SK-N-SH treated with all-trans-retinoic acid at 6 μM for 48 hours (cell line): ENCODE measurements around the gene BIK.

ENCODE experiments used
- ATAC-seq: fragments of 200-7000 bp; cut with Tn5 transposase; 3 replicates; pipeline ENCODE4 v1.9.1; 2020; ENCODE audit warnings: mild to moderate bottlenecking, moderate library complexity
- BACH2 ChIP-seq: fragments of 250-450 bp; sonication (Bioruptor Pico); IDR thresholded peaks from 2 replicates; pipeline ENCODE4 v1.9.0; 2021; ENCODE audit warnings: mild to moderate bottlenecking, borderline replicate concordance
- CSRNP3 ChIP-seq: fragments of 250-450 bp; sonication (Bioruptor Pico); IDR thresholded peaks from 2 replicates; pipeline ENCODE4 v1.5.1; 2021; ENCODE audit warnings: mild to moderate bottlenecking, moderate library complexity
- ESRRG ChIP-seq: fragments of 250-450 bp; sonication (Bioruptor Pico); IDR thresholded peaks from 2 replicates; pipeline ENCODE4 v1.6.1; 2021; ENCODE audit warnings: mild to moderate bottlenecking
- ISL1 ChIP-seq: fragments of 250-450 bp; sonication (Bioruptor Pico); IDR thresholded peaks from 2 replicates; pipeline ENCODE4 v2.1.2; 2022; ENCODE audit warnings: mild to moderate bottlenecking, moderate library complexity
- OSR1 ChIP-seq: fragments of 250-450 bp; sonication (Bioruptor Pico); IDR thresholded peaks from 2 replicates; pipeline ENCODE4 v1.8.0; 2022; ENCODE audit warnings: moderate library complexity, mild to moderate bottlenecking, inconsistent platforms
- PATZ1 ChIP-seq: fragments of 250-450 bp; sonication (Bioruptor Pico); IDR thresholded peaks from 2 replicates; pipeline ENCODE4 v1.8.0; 2020; ENCODE audit warnings: mild to moderate bottlenecking, moderate library complexity, borderline replicate concordance
- PPARA ChIP-seq: fragments of 250-450 bp; sonication (Bioruptor Pico); IDR thresholded peaks from 2 replicates; pipeline ENCODE4 v1.5.0; 2020; ENCODE audit warnings: mild to moderate bottlenecking, borderline replicate concordance
- RARB ChIP-seq: fragments of 250-450 bp; sonication (Bioruptor Pico); IDR thresholded peaks from 2 replicates; pipeline ENCODE4 v1.8.0; 2021; ENCODE audit warnings: mild to moderate bottlenecking, moderate library complexity
- SNAI2 ChIP-seq: fragments of 250-450 bp; sonication (Bioruptor Pico); IDR thresholded peaks from 2 replicates; pipeline ENCODE4 v1.5.0; 2020; ENCODE audit warnings: mild to moderate bottlenecking, moderate library complexity
- TCF4 ChIP-seq: fragments of 250-450 bp; sonication (Bioruptor Pico); IDR thresholded peaks from 2 replicates; pipeline ENCODE4 v1.8.0; 2021; ENCODE audit warnings: mild to moderate bottlenecking, moderate library complexity, borderline replicate concordance
- TOX ChIP-seq: fragments of 250-450 bp; sonication (Bioruptor Pico); IDR thresholded peaks from 2 replicates; pipeline ENCODE4 v1.8.0; 2021; ENCODE audit warnings: mild to moderate bottlenecking, moderate library complexity, borderline replicate concordance
- ZC3H10 ChIP-seq: fragments of 250-450 bp; sonication (Bioruptor Pico); IDR thresholded peaks from 2 replicates; pipeline ENCODE4 v1.5.1; 2021; ENCODE audit warnings: mild to moderate bottlenecking, moderate library complexity
- ZFP30 ChIP-seq: fragments of 450-650 bp; formaldehyde crosslinking; IDR thresholded peaks from 2 replicates; pipeline ENCODE4 v1.5.0; 2022; ENCODE audit warnings: mild to moderate bottlenecking, moderate library complexity
- ZNF565 ChIP-seq: fragments of 450-650 bp; formaldehyde crosslinking; conservative IDR thresholded peaks from 2 replicates; pipeline ENCODE4 v1.5.0; 2020; ENCODE audit warnings: low read depth, mild to moderate bottlenecking, moderate library complexity
- ZNF70 ChIP-seq: fragments of 450-650 bp; formaldehyde crosslinking; IDR thresholded peaks from 2 replicates; pipeline ENCODE4 v1.5.0; 2020; ENCODE audit warnings: mild to moderate bottlenecking, moderate library complexity
- ZNF8 ChIP-seq: fragments of 450-650 bp; formaldehyde crosslinking; IDR thresholded peaks from 2 replicates; pipeline ENCODE4 v1.5.0; 2020; ENCODE audit warnings: mild to moderate bottlenecking, moderate library complexity
- TF ChIP-seq, protein P1 (sequence below): fragments of 250-450 bp; sonication (Bioruptor Pico); IDR thresholded peaks from 2 replicates; pipeline ENCODE4 v1.8.0; 2021; ENCODE audit warnings: low read depth, mild to moderate bottlenecking, moderate library complexity, borderline replicate concordance
- TF ChIP-seq, protein P2 (sequence below): fragments of 250-450 bp; sonication (Bioruptor Pico); IDR thresholded peaks from 2 replicates; pipeline ENCODE4 v1.5.0; 2020; ENCODE audit warnings: mild to moderate bottlenecking, moderate library complexity
- TF ChIP-seq, protein P3 (sequence below): fragments of 250-450 bp; sonication (Bioruptor Pico); IDR thresholded peaks from 2 replicates; pipeline ENCODE4 v1.5.1; 2020; ENCODE audit warnings: low read depth, mild to moderate bottlenecking, moderate library complexity

Gene BIK

DNA sequence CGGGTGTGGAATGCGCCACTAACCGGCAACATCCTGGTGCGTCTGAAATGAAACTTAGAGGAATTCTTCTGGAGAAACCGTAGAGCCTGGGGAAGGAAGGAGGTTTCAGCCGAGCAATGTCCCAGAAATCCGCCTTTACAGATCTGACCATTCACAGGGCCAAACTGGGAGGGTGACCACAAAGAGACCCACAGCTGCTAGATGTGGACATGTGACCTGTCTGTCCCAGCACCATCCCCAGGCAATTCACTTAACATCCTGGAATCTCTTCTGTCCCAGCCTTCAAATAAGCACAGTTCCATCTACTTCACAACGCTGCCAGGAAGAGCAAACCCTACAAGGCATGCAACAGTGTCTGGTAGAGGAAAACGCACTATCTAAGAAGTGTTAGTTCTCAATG is 22.9 kb downstream of the BIK start:
- TF ChIP-seq SNAI2 (CRISPR knock-in tag) (no peak), RARB (CRISPR knock-in tag) (no peak), ZNF70 (CRISPR knock-in tag) (no peak), ZFP30 (CRISPR knock-in tag) (no peak), CSRNP3 (CRISPR knock-in tag) (no peak), ZNF565 (no peak), ESRRG (no peak), TCF4 (CRISPR knock-in tag) (no peak), ISL1 (CRISPR knock-in tag) (no peak), PATZ1 (CRISPR knock-in tag) (no peak), ZNF8 (no peak)
- TF ChIP-seq, protein P1, sequence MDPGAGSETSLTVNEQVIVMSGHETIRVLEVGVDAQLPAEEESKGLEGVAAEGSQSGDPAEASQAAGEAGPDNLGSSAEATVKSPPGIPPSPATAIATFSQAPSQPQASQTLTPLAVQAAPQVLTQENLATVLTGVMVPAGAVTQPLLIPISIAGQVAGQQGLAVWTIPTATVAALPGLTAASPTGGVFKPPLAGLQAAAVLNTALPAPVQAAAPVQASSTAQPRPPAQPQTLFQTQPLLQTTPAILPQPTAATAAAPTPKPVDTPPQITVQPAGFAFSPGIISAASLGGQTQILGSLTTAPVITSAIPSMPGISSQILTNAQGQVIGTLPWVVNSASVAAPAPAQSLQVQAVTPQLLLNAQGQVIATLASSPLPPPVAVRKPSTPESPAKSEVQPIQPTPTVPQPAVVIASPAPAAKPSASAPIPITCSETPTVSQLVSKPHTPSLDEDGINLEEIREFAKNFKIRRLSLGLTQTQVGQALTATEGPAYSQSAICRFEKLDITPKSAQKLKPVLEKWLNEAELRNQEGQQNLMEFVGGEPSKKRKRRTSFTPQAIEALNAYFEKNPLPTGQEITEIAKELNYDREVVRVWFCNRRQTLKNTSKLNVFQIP (CRISPR knock-in tag) = no peak
- TF ChIP-seq, protein P2, sequence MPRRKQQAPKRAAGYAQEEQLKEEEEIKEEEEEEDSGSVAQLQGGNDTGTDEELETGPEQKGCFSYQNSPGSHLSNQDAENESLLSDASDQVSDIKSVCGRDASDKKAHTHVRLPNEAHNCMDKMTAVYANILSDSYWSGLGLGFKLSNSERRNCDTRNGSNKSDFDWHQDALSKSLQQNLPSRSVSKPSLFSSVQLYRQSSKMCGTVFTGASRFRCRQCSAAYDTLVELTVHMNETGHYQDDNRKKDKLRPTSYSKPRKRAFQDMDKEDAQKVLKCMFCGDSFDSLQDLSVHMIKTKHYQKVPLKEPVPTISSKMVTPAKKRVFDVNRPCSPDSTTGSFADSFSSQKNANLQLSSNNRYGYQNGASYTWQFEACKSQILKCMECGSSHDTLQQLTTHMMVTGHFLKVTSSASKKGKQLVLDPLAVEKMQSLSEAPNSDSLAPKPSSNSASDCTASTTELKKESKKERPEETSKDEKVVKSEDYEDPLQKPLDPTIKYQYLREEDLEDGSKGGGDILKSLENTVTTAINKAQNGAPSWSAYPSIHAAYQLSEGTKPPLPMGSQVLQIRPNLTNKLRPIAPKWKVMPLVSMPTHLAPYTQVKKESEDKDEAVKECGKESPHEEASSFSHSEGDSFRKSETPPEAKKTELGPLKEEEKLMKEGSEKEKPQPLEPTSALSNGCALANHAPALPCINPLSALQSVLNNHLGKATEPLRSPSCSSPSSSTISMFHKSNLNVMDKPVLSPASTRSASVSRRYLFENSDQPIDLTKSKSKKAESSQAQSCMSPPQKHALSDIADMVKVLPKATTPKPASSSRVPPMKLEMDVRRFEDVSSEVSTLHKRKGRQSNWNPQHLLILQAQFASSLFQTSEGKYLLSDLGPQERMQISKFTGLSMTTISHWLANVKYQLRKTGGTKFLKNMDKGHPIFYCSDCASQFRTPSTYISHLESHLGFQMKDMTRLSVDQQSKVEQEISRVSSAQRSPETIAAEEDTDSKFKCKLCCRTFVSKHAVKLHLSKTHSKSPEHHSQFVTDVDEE (CRISPR knock-in tag) = no peak
- TF ChIP-seq, protein P3, sequence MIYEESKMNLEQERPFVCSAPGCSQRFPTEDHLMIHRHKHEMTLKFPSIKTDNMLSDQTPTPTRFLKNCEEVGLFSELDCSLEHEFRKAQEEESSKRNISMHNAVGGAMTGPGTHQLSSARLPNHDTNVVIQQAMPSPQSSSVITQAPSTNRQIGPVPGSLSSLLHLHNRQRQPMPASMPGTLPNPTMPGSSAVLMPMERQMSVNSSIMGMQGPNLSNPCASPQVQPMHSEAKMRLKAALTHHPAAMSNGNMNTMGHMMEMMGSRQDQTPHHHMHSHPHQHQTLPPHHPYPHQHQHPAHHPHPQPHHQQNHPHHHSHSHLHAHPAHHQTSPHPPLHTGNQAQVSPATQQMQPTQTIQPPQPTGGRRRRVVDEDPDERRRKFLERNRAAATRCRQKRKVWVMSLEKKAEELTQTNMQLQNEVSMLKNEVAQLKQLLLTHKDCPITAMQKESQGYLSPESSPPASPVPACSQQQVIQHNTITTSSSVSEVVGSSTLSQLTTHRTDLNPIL (CRISPR knock-in tag) = no peak
- ATAC-seq = no peak

GRCh38 chr22:43134553-43134952 is 24.0 kb downstream of the BIK start:
- TF ChIP-seq ZFP30 (CRISPR knock-in tag) (no peak), ZNF8 (no peak), CSRNP3 (CRISPR knock-in tag) (no peak)

DNA sequence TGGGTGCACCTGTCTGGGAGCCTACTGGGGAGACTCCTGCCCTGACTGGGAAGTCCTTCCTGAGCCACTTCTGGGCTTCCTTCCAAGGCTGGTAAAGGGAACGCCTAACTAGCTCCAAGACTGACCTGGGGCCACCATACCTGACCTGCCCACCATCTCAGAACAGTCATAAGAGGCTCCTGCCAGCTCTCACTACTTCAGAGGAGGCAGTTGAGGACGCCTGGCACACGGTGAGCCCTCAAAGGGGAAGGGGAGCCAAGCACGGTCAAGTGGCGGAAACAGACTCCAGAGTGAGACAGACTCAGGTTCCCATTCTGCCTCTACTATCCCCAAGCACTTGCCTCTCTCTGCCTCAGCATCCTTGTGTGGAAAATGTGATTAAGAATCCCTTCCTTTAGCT is 25.0 kb downstream of the BIK start:
- ATAC-seq = no peak
- TF ChIP-seq CSRNP3 (CRISPR knock-in tag) (no peak), BACH2 (CRISPR knock-in tag) (no peak), ZNF8 (no peak), OSR1 (CRISPR knock-in tag) (no peak), PPARA (no peak), TCF4 (CRISPR knock-in tag) (no peak), TOX (CRISPR knock-in tag) (no peak), ESRRG (no peak), ZC3H10 (CRISPR knock-in tag) (no peak), SNAI2 (CRISPR knock-in tag) (no peak)
- TF ChIP-seq, protein P1 (CRISPR knock-in tag) = no peak
- TF ChIP-seq, protein P2 (CRISPR knock-in tag) = no peak

More at GRCh38 chr22:43134553-43134952, 24.0 kb downstream of the BIK start:
- ATAC-seq = no peak
